ENCODE measurements around the gene VPS13D.

VPS13D gene

DNA sequence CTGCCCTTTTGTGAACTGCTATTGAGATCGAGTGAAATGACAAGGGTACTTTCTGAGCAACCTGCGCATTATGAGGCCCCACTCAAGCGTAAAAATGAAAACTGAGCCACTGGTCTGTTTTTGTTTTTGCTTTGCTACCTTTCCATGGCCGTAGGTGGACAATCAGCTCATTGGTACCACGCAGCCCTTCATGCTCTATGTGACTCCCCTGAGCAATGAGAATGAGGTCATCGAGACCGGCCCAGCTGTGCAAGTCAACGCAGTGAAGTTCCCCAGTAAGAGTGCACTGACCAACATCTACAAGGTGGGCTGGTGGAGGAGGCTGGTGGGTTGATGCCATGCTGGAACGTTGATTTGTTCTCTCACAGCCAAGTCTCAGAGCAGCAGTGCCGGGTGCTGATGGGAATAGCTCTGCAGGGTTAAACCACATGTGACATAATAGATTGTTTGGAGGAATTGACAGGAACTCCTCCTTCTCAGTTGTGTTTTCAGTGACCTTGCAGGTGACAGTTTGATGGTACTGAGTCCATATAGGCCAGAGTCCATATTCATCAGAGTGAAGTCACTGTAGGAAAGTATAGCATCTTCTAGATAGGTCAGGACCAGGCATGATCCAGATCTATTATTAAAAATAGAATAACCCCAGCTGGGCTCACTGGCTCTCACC lies 170.3 kb downstream of the VPS13D start:
- Histone ChIP-seq H3K27ac (no peak overlapping the region), H3K9ac (no peak overlapping the region), H4K20me1 (ENCODE audit: insufficient read depth) (no peaks in the 10 kb centered on the region), H3K79me2 (ENCODE audit: insufficient read depth, low read depth) (no peaks in the 10 kb centered on the region), H3K27me3 (ENCODE audit: insufficient read depth, low read depth) (no peaks in the 10 kb centered on the region), H2AFZ (ENCODE audit: low read depth) (no peak overlapping the region), H3K36me3 (ENCODE audit: insufficient read depth) (no peaks in the 10 kb centered on the region), H3K4me1 (ENCODE audit: low read depth, poor library complexity, severe bottlenecking) (no peaks in the 10 kb centered on the region), H3K4me2 (no peak overlapping the region), H3K4me3 (IDR thresholded peaks at IDR 0.05; ENCODE audit: insufficient read depth, low read depth, low read length) (no peak overlapping the region)
- TF ChIP-seq, protein P1, sequence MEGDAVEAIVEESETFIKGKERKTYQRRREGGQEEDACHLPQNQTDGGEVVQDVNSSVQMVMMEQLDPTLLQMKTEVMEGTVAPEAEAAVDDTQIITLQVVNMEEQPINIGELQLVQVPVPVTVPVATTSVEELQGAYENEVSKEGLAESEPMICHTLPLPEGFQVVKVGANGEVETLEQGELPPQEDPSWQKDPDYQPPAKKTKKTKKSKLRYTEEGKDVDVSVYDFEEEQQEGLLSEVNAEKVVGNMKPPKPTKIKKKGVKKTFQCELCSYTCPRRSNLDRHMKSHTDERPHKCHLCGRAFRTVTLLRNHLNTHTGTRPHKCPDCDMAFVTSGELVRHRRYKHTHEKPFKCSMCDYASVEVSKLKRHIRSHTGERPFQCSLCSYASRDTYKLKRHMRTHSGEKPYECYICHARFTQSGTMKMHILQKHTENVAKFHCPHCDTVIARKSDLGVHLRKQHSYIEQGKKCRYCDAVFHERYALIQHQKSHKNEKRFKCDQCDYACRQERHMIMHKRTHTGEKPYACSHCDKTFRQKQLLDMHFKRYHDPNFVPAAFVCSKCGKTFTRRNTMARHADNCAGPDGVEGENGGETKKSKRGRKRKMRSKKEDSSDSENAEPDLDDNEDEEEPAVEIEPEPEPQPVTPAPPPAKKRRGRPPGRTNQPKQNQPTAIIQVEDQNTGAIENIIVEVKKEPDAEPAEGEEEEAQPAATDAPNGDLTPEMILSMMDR (conservative IDR thresholded peaks at IDR 0.05; ENCODE audit: low read depth, low read length) = no peak

- Histone ChIP-seq H3K4me3 (IDR thresholded peaks at IDR 0.05; ENCODE audit: insufficient read depth, low read depth, low read length) (no peak overlapping the region), H4K20me1 (ENCODE audit: insufficient read depth) (no peaks in the 10 kb centered on the region), H2AFZ (ENCODE audit: low read depth) (no peak overlapping the region), H3K79me2 (ENCODE audit: insufficient read depth, low read depth) (no peaks in the 10 kb centered on the region), H3K4me2 (no peak overlapping the region), H3K27me3 (ENCODE audit: insufficient read depth, low read depth) (no peaks in the 10 kb centered on the region), H3K9ac (no peak overlapping the region), H3K27ac (no peak overlapping the region), H3K4me1 (ENCODE audit: low read depth, poor library complexity, severe bottlenecking) (no peaks in the 10 kb centered on the region), H3K36me3 (ENCODE audit: insufficient read depth) (no peaks in the 10 kb centered on the region)
- TF ChIP-seq, protein P1 (conservative IDR thresholded peaks at IDR 0.05; ENCODE audit: low read depth, low read length) = no peak
Observed at GRCh38 chr1:12402159-12402673, 172.4 kb downstream of the VPS13D start.

DNA sequence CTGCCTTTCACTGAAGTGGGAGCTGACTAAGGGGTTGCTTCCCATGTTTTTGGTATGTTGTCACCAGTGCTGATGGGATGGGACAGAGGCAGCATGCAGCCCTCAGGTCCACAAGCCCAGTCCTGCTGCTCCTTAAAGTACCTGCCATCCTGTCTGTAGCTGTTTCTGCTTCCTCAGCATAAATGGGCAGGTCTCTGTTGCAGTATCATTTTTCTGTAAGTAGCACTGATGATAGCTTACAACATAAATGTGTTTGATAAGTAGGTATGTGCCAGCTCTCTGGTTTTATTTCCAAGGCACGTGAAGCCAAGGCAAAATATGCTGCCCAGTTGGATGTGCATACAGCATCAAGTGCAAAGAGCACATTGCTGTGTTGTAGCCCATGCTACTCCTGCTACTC lies 173.0 kb downstream of the VPS13D start:
- Histone ChIP-seq H3K4me3 (IDR thresholded peaks at IDR 0.05; ENCODE audit: insufficient read depth, low read depth, low read length) (no peak overlapping the region), H3K4me1 (ENCODE audit: low read depth, poor library complexity, severe bottlenecking) (no peaks in the 10 kb centered on the region), H3K27me3 (ENCODE audit: insufficient read depth, low read depth) (no peaks in the 10 kb centered on the region), H3K36me3 (ENCODE audit: insufficient read depth) (no peaks in the 10 kb centered on the region), H3K79me2 (ENCODE audit: insufficient read depth, low read depth) (no peaks in the 10 kb centered on the region), H2AFZ (ENCODE audit: low read depth) (no peak overlapping the region), H3K4me2 (no peak overlapping the region), H3K27ac (no peak overlapping the region), H4K20me1 (ENCODE audit: insufficient read depth) (no peaks in the 10 kb centered on the region), H3K9ac (no peak overlapping the region)
- TF ChIP-seq, protein P1 (conservative IDR thresholded peaks at IDR 0.05; ENCODE audit: low read depth, low read length) = no peak

DNA sequence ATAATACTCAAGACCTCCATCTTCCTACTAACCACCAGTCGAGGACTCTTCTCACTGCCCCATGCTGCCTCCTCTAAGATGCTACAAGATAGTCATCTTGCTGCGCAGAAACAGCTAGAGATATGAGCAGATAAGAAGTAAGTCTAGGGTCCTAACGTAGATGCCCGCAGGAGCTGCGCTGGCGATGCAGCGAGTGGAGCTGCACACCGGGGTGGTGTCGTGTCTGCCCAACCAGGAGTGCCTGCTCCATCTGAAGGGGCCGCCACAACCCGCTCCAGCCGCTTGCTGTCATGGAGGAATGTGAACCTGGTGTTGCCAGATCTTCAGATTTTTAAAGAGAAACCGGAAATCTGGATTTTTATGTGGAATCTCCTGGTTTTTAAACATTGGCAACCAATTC lies 175.1 kb downstream of the VPS13D start:
- H3K27ac ChIP-seq = no peak overlapping the region
- no peaks in the 10 kb centered on the region for H3K4me1 ChIP-seq (ENCODE audit: low read depth, poor library complexity, severe bottlenecking)
- H2AFZ ChIP-seq (ENCODE audit: low read depth) = no peak overlapping the region
- H3K79me2 ChIP-seq (ENCODE audit: insufficient read depth, low read depth) = no peaks in the 10 kb centered on the region
- H3K4me2 ChIP-seq = no peak overlapping the region
- no peaks in the 10 kb centered on the region for H4K20me1 ChIP-seq (ENCODE audit: insufficient read depth)
- no peak overlapping the region for H3K9ac ChIP-seq
- no peaks in the 10 kb centered on the region for H3K36me3 ChIP-seq (ENCODE audit: insufficient read depth)
- H3K4me3 ChIP-seq (IDR thresholded peaks at IDR 0.05; ENCODE audit: insufficient read depth, low read depth, low read length) = no peak overlapping the region
- TF ChIP-seq, protein P1 (conservative IDR thresholded peaks at IDR 0.05; ENCODE audit: low read depth, low read length) = no peak
- H3K27me3 ChIP-seq (ENCODE audit: insufficient read depth, low read depth) = no peaks in the 10 kb centered on the region
